AG04450 (cell line): ENCODE data around the gene CCR7. TPM values are rescaled to one million over a fixed set of nuclear protein-coding genes. Genes with fewer than 3 reads are reported as not detected.

ENCODE experiments used
- CTCF ChIA-PET: fragments of 300-600, 350-600 bp; formaldehyde crosslinking; extraction: SDS; loops from one replicate; lab custom pipeline; 2022; ENCODE audit warnings: antibody characterized with exemption, inconsistent platforms; lab: Charles Lee
- POLR2A ChIA-PET: fragments of 350-600 bp; formaldehyde crosslinking; extraction: SDS; loops from one replicate; lab custom pipeline; 2021; ENCODE audit warnings: antibody characterized with exemption, inconsistent platforms; lab: Yijun Ruan, JAX
- DNase-seq: peaks from one replicate; pipeline ENCODE4 v3.0.0-alpha.2; 2011; ENCODE audit warnings: low read depth, low spot score
- H3K27ac ChIP-seq: one replicate; pipeline ENCODE4 v1.5.1; 2012; ENCODE audit warnings: low read depth, low read length, control low read depth
- H3K27me3 ChIP-seq: one replicate; pipeline ENCODE4 v1.6.0; 2012; ENCODE audit warnings: low read length; ENCODE audit not compliant: control insufficient read depth, insufficient read depth
- H3K4me3 ChIP-seq: 2 replicates; pipeline ENCODE4 v1.5.1; 2011; ENCODE audit warnings: mild to moderate bottlenecking, low read depth, low read length, control low read depth
- H3K9me3 ChIP-seq: 2 replicates; pipeline ENCODE4 v1.5.1; 2012; ENCODE audit warnings: low read length; ENCODE audit not compliant: control insufficient read depth, insufficient read depth
- polyA plus RNA-seq: library from polyadenylated mRNA; depleted of rRNA; stranded (reverse); fragments of >200 nt; gene quantifications from 2 replicates; pipeline ENCODE4 v1.2.3, GENCODE V29; 2011
- TF ChIP-seq, protein P1 (sequence below): IDR thresholded peaks from 2 replicates; pipeline ENCODE4 v1.5.1; 2011; ENCODE audit warnings: low read depth, low read length, control low read depth, inconsistent platforms

CCR7 gene
- polyA plus RNA-seq, 1 experiment, result 0.22 TPM

DNA sequence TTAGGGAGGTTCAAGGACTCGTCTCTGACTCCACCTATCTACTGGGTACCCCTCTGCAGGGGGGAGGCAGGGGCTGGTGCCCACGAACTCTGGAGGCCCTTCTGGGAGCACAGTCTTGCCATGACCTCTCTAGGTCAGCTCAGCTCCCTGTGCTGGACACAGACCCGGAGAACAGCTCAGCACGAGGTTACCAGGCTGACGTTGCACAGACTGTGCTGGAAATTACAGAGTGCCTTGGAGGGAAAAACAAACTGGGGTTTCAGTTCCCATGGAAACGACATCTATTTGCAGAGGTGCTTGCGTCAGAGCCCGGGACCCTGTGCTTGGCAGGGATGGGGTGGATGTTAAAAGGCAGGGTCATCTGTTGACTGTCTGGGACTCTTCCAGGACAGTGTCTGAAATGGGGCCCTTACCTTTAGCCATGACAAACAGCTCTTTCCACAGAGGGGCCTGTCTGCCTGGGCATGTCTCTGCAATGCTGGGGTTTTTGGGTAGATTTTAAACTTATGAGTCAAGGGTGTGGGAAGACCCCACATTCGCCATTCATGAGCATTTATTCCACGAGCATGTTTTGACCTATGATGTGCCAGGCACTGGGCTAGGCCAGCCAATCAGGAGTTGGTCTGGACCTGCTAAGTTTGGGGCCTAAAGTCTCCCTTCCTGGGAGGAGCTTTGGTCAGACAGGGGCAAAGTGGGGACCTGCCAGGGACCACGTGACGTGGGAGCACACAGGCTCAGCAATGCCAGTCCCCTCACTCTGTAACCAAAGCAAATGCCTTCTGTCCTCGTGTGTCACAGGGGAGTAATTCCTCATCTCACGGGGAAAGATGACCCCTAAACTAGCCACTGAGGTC, 22.5 kb downstream of the CCR7 start:
- Histone ChIP-seq H3K9me3 (no peaks in the 10 kb centered on the region; the same call in 1 of the 2 replicates), H3K27ac (peak overlapping the region; percentile 99), H3K4me3 (no peak overlapping the region), H3K27me3 (no peaks in the 10 kb centered on the region)
- DNase-seq, result peak; percentile 92
- CTCF ChIA-PET, result interaction anchor here (0.6 to 13.7 kb wide), 6 partner anchors 10 to 239 kb away, joined by 3 to 174 read pairs (median 4); no protein-coding TSS in a partner anchor
- TF ChIP-seq, protein P1, sequence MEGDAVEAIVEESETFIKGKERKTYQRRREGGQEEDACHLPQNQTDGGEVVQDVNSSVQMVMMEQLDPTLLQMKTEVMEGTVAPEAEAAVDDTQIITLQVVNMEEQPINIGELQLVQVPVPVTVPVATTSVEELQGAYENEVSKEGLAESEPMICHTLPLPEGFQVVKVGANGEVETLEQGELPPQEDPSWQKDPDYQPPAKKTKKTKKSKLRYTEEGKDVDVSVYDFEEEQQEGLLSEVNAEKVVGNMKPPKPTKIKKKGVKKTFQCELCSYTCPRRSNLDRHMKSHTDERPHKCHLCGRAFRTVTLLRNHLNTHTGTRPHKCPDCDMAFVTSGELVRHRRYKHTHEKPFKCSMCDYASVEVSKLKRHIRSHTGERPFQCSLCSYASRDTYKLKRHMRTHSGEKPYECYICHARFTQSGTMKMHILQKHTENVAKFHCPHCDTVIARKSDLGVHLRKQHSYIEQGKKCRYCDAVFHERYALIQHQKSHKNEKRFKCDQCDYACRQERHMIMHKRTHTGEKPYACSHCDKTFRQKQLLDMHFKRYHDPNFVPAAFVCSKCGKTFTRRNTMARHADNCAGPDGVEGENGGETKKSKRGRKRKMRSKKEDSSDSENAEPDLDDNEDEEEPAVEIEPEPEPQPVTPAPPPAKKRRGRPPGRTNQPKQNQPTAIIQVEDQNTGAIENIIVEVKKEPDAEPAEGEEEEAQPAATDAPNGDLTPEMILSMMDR, result no peak
- POLR2A ChIA-PET, result interaction anchor here (0.6 to 2.6 kb wide), 12 partner anchors 9 to 150 kb away, joined by 3 to 30 read pairs (median 4); no protein-coding TSS in a partner anchor

DNA sequence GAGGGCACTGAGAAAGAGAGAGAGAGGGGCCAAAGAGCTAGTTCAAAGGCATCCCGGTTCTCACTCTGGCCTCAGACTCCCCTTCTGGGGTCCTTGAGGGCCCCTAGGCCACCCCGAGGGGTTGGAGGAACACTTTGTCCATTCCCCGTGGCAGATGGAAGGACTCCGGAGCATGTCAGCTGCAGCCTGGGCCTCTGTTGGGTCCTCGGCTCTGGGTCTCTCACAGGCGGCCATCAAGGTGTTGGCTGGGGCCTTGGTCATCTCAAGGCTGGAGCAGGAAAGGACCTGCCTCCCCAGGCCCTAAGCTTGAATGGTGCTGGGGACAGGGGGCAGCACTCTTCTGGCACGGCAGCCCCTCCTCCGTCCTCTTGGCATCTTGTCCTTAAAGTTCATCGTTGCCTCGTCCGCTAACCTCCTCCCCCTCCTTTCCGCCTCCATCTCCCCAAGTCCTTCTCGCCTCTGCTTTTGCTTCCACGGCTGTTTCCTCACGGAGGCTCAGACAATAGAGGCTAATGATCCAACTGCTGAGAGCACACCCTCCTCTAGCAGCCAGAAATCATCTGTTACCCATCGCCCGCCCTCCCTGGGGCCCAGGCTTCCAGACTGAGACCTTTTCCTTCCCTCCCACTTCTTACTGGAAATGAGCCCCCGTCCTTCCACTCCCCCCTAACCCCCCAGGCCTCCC, 23.3 kb downstream of the CCR7 start:
- Histone ChIP-seq H3K27ac (peak overlapping the region; percentile 99), H3K4me3 (no peak overlapping the region), H3K27me3 (no peaks in the 10 kb centered on the region), H3K9me3 (no peaks in the 10 kb centered on the region; the same call in 1 of the 2 replicates)
- ChIA-PET POLR2A (interaction anchor here (0.8 to 2.6 kb wide), 9 partner anchors 8 to 98 kb away, joined by 3 to 30 read pairs (median 3); no protein-coding TSS in a partner anchor), CTCF (interaction anchor here (0.8 to 13.7 kb wide), 3 partner anchors 9 to 66 kb away, joined by 3 to 174 read pairs (median 8); no protein-coding TSS in a partner anchor)
- TF ChIP-seq, protein P1, result no peak
- DNase-seq, result no peak

DNA sequence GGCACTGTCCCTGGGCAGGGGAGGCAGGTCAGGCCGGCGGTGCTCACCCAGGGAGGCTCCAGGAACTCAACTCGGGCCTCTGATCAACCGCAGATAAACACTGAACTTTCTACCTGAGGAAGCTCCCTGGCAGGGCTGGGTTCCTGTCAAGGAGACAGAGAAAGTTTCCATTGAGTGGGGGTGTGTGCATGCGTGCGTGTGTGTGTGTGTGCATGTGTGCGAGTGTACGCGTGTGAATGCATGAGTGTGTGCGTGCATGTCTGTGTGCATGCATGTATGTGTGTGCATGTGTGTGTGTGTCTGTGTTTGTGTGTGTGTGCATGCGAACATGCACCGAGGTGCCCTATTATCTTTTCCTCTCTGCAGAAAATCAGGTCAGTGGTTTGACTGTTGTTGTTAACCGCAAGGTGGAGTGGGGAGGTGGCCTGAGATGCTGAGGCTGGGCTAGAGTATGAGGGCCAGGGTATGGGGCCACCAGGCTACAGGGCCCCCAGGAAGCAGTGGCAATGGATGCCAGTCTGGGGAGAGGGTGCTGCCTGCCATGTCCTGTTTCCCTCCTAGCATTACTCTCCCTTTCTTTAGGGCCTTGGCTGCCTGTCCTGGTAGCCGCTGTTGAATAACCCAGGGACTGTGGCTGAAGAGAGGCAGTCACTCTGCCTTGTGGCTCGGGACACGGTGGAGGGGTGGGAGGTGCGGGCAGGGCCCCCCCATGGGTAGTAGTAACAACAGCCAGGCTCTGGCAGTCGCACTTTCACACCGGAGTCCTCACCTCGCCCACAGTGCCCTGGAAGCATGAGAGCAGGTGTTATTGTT, 24.0 kb downstream of the CCR7 start:
- H3K9me3 ChIP-seq, result no peaks in the 10 kb centered on the region; the same call in 1 of the 2 replicates
- TF ChIP-seq, protein P1, result no peak
- H3K27ac ChIP-seq, result peak overlapping the region; percentile 99
- no peak for DNase-seq
- H3K27me3 ChIP-seq, result no peaks in the 10 kb centered on the region
- POLR2A ChIA-PET, result interaction anchor here (1.1 to 2.6 kb wide), 4 partner anchors 10 to 70 kb away, joined by 4 to 30 read pairs (median 6); no protein-coding TSS in a partner anchor
- CTCF ChIA-PET, result interaction anchor here (1.8 to 13.7 kb wide), 2 partner anchors 9 to 18 kb away, joined by 8 to 174 read pairs; no protein-coding TSS in a partner anchor
- no peak overlapping the region for H3K4me3 ChIP-seq

DNA sequence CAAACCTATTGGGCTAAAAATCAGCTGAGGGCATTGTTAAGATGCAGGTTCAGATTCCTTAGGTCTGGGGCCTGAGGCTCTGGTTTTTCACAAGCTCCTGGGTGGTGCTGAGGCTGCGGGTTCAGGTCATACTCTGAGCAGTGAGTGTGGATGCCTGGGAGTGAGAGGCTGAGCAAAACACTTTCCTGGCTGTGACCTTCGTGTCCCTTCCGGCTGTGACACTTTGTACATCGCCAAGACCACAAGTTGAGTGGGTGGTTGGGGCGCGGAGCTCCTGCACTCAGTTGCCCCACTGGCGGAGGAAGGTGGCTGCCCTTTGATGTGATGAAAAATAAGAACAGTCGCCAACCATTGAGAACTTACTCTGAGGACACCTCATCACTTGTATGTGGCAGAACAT, 24.8 kb downstream of the CCR7 start:
- H3K27me3 ChIP-seq, result no peaks in the 10 kb centered on the region
- no peak for DNase-seq
- POLR2A ChIA-PET, result interaction anchor here (0.6 to 7.5 kb wide), 2 partner anchors 10 to 18 kb away, joined by 4 to 64 read pairs; no protein-coding TSS in a partner anchor
- TF ChIP-seq, protein P1, result no peak
- H3K27ac ChIP-seq, result no peak overlapping the region
- no peak overlapping the region for H3K4me3 ChIP-seq
- H3K9me3 ChIP-seq, result no peaks in the 10 kb centered on the region; the same call in 1 of the 2 replicates
- CTCF ChIA-PET, result interaction anchor here (0.7 to 13.7 kb wide), 3 partner anchors 19 to 263 kb away, joined by 3 to 174 read pairs (median 7); no protein-coding TSS in a partner anchor
